GM12878 (cell line): Measurements from ENCODE around the gene ACP3. TPM values are rescaled to one million over a fixed set of nuclear protein-coding genes. Genes with fewer than 3 reads are reported as not detected.

Experiments used
- ATAC-seq: fragments of 200-7000 bp; cut with Tn5 transposase; 3 replicates; pipeline ENCODE4 v1.9.1; 2020; ENCODE audit warnings: mild to moderate bottlenecking, moderate library complexity
- BruUV-seq: library from RNA; stranded (reverse); fragments of 400-500 nt; replicated peaks from 2 replicates; lab custom pipeline; 2021; lab: Mats Ljungman, UMichigan
- CTCF ChIA-PET: fragments of 300-600 bp; sonication (Branson Sonifier 250); formaldehyde crosslinking; extraction: SDS; loops from one replicate; lab custom pipeline; 2021; ENCODE audit warnings: inconsistent platforms; lab: Yijun Ruan, JAX
- POLR2A ChIA-PET: fragments of 350-600 bp; formaldehyde crosslinking; extraction: SDS; loops from one replicate; lab custom pipeline; 2021; ENCODE audit warnings: inconsistent platforms; lab: Charles Lee
- RAD21 ChIA-PET: fragments of 300-600 bp; sonication (Branson Sonifier 250); formaldehyde crosslinking; loops from one replicate; lab custom pipeline; 2023; ENCODE audit warnings: antibody characterized with exemption; ENCODE audit not compliant: unreplicated experiment; lab: Charles Lee
- SMC1A ChIA-PET: fragments of 300-600 bp; sonication (Branson Sonifier 250); formaldehyde crosslinking; loops from one replicate; lab custom pipeline; 2023; ENCODE audit not compliant: unreplicated experiment, uncharacterized antibody; lab: Charles Lee
- DNase-seq: peaks from one replicate; pipeline ENCODE4 v3.0.0-alpha.2; 2011; ENCODE audit warnings: low read depth, low spot score
- FAIRE-seq: peaks from 3 replicates; lab custom pipeline; 2011; peaks lifted over from hg19 to GRCh38; lab: Jason Lieb, UNC
- H2AFZ ChIP-seq: 2 replicates; pipeline ENCODE4 v1.6.0; 2011; ENCODE audit warnings: low read depth, low read length, control low read depth; ENCODE audit not compliant: control insufficient read depth
- H3K27ac ChIP-seq: 2 replicates; pipeline ENCODE4 v1.5.1; 2011; ENCODE audit warnings: control low read depth; ENCODE audit not compliant: control insufficient read depth, insufficient read depth
- H3K27me3 ChIP-seq, 2 experiments: replicated peaks in 1 of 2; 2 replicates each; pipeline versions ENCODE4 v1.6.0 to v1.6.1; 2011; ENCODE audit warnings: low read length in 1 of 2; ENCODE audit not compliant: control insufficient read depth in 2 of 2, insufficient read depth in 2 of 2
- H3K36me3 ChIP-seq, 2 experiments: 2 replicates each; pipeline ENCODE4 v1.5.1; 2011; ENCODE audit warnings: low read length in 1 of 2; ENCODE audit not compliant: control insufficient read depth in 2 of 2, insufficient read depth in 2 of 2
- H3K4me1 ChIP-seq: 2 replicates; pipeline ENCODE4 v1.6.1; 2011; ENCODE audit warnings: mild to moderate bottlenecking, low read length, moderate library complexity, mixed read lengths; ENCODE audit not compliant: control insufficient read depth, insufficient read depth
- H3K4me2 ChIP-seq: 2 replicates; pipeline ENCODE4 v1.6.0; 2011; ENCODE audit warnings: control low read depth; ENCODE audit not compliant: control insufficient read depth, insufficient read depth
- H3K4me3 ChIP-seq: fragments of 200-600 bp; sonication (generic); 2 replicates; pipeline ENCODE4 v1.5.1; 2016
- H3K79me2 ChIP-seq: 2 replicates; pipeline ENCODE4 v1.6.0; 2011; ENCODE audit warnings: low read length; ENCODE audit not compliant: control insufficient read depth, insufficient read depth
- H3K9ac ChIP-seq: 2 replicates; pipeline ENCODE4 v1.8.0; 2011; ENCODE audit warnings: low read length, control low read depth, mixed read lengths; ENCODE audit not compliant: control insufficient read depth, insufficient read depth
- H3K9me3 ChIP-seq: replicated peaks from 3 replicates; pipeline ENCODE4 v1.5.1; 2011; ENCODE audit warnings: mild to moderate bottlenecking, low read length; ENCODE audit not compliant: control insufficient read depth, insufficient read depth
- H4K20me1 ChIP-seq: 2 replicates; pipeline ENCODE4 v1.6.0; 2011; ENCODE audit not compliant: control insufficient read depth, insufficient read depth
- BCL11A ChIP-seq: IDR thresholded peaks from 2 replicates; pipeline ENCODE4 v1.6.1; 2011; ENCODE audit warnings: low read depth, low read length
- HDGF ChIP-seq: fragments of 450-650 bp; IDR thresholded peaks from 2 replicates; pipeline ENCODE4 v1.6.1; 2016; ENCODE audit warnings: antibody characterized with exemption
- LARP7 ChIP-seq: fragments of 450-650 bp; IDR thresholded peaks from 2 replicates; pipeline ENCODE4 v1.6.1; 2017; ENCODE audit warnings: mild to moderate bottlenecking
- MEF2A ChIP-seq: IDR thresholded peaks from 2 replicates; pipeline ENCODE4 v1.6.1; 2011; ENCODE audit warnings: low read depth, mild to moderate bottlenecking, low read length, moderate library complexity; ENCODE audit not compliant: insufficient read depth
- MXI1 ChIP-seq: fragments of 150-350 bp; IDR thresholded peaks from 2 replicates; pipeline ENCODE4 v1.6.1; 2011; ENCODE audit warnings: low read depth, mild to moderate bottlenecking, inconsistent platforms, low read length, improper control_type of control experiment
- MYC ChIP-seq: IDR thresholded peaks from 2 replicates; pipeline ENCODE4 v1.6.1; 2011; ENCODE audit warnings: mild to moderate bottlenecking, low read length, moderate library complexity, inconsistent platforms; ENCODE audit not compliant: insufficient read depth, insufficient replicate concordance, insufficient read length, severe bottlenecking
- ZZZ3 ChIP-seq: IDR thresholded peaks from 2 replicates; pipeline ENCODE4 v1.6.1; 2011; ENCODE audit warnings: low read depth; ENCODE audit not compliant: control insufficient read depth, insufficient read length
- WGBS: methylation state at CpG from one replicate; pipeline ENCODE4 v1.1.6; 2016; ENCODE audit warnings: low lambda C conversion rate; ENCODE audit not compliant: insufficient replicate concordance, insufficient coverage; ENCODE audit errors: missing lambda C conversion rate; 5-methylcytosine and 5-hydroxymethylcytosine counted together
- in situ Hi-C: fragments of 300-500 bp; cut with MboI; formaldehyde crosslinking; loops from 9 replicates; pipeline ENCODE4 v1.14.3; 2018; ENCODE audit warnings: mixed read lengths
- intact Hi-C: fragments of 100-400 bp; cut with micrococcal nuclease; formaldehyde crosslinking; loops from one replicate; pipeline ENCODE4 v1.14.2; 2022; ENCODE audit not compliant: unreplicated experiment
- polyA plus RNA-seq, 11 experiments: library from polyadenylated mRNA; depleted of rRNA in 4 of 11; unstranded in 6 of 11; stranded (reverse) in 5 of 11; fragments of >200 nt; fragmentation: Nextera tagmentation in 4 of 11; fragmentation: Illumina TruSeq in 1 of 11; extraction: Ambion mirVana in 4 of 11; extraction: Trizol in 1 of 11; gene quantifications; 1 replicate in 1 of 11; 2 replicates in 10 of 11; pipeline versions ENCODE4 v1.2.1 to v1.2.3, GENCODE V29; 2011 to 2016; ENCODE audit warnings: inconsistent platforms in 2 of 11, missing spikeins in 2 of 11, low read depth in 1 of 11
- total RNA-seq, 4 experiments: library from RNA; depleted of rRNA in 3 of 4; stranded (reverse); fragments of >200 nt in 3 of 4; fragmentation: Illumina TruSeq in 1 of 4; extraction: Trizol in 1 of 4; gene quantifications; 2 replicates each; pipeline versions ENCODE4 v1.2.1 to v1.2.3, GENCODE V29; 2013 to 2021
- TF ChIP-seq, protein P1 (sequence below): fragments of 450-650 bp; formaldehyde crosslinking; IDR thresholded peaks from 2 replicates; pipeline ENCODE4 v1.4.0; 2022; ENCODE audit warnings: mild to moderate bottlenecking, moderate library complexity
- TF ChIP-seq, protein P2 (sequence below): IDR thresholded peaks from 2 replicates; pipeline ENCODE4 v1.6.1; 2012; ENCODE audit warnings: low read depth, low read length, improper control_type of control experiment

The ACP3 gene
- total and polyA plus RNA-seq, 10 of the 15 experiments (the other 5 are each of a cell fraction or from before 2014, with no cell fraction given) = 0.05 to 0.41 TPM; not detected in 8

DNA sequence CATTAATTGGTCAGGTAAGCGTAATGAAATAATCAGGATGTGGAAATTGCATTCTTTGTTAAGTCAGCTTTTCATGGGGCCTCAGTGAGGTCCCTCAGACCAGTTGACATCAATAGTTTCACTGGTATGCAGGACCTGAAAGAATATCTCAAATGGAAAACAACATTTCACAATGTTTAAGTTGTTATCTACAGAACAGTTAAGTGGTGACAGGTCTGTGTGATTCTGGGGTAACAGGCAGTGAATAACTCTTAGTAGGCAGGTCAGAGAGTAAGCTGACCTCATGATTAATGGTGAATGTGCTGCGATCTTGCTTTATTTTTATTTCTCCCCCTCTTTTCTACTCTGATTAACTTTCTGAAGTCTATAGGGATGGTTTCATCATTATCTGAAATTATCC, 28.9 kb upstream of the ACP3 start:
- intact Hi-C loops = no loop called here
- Histone ChIP-seq H2AFZ (no peak overlapping the region), H3K4me1 (no peaks in the 10 kb centered on the region), H3K9ac (no peak overlapping the region), H3K27ac (no peak overlapping the region), H3K27me3 (no peaks in the 10 kb centered on the region; a peak in 1 of 4 replicates), H3K9me3 (no peaks in the 10 kb centered on the region; the same call in 2 of the 3 replicates), H3K36me3 (no peaks in the 10 kb centered on the region), H3K79me2 (no peaks in the 10 kb centered on the region), H4K20me1 (no peaks in the 10 kb centered on the region), H3K4me3 (no peak overlapping the region), H3K4me2 (no peak overlapping the region)
- WGBS = 0% methylated on average over 2 of the region's 2 CpGs
- TF ChIP-seq MEF2A = no peak
- no peak for TF ChIP-seq LARP7
- no peak for TF ChIP-seq ZZZ3
- TF ChIP-seq, protein P1, sequence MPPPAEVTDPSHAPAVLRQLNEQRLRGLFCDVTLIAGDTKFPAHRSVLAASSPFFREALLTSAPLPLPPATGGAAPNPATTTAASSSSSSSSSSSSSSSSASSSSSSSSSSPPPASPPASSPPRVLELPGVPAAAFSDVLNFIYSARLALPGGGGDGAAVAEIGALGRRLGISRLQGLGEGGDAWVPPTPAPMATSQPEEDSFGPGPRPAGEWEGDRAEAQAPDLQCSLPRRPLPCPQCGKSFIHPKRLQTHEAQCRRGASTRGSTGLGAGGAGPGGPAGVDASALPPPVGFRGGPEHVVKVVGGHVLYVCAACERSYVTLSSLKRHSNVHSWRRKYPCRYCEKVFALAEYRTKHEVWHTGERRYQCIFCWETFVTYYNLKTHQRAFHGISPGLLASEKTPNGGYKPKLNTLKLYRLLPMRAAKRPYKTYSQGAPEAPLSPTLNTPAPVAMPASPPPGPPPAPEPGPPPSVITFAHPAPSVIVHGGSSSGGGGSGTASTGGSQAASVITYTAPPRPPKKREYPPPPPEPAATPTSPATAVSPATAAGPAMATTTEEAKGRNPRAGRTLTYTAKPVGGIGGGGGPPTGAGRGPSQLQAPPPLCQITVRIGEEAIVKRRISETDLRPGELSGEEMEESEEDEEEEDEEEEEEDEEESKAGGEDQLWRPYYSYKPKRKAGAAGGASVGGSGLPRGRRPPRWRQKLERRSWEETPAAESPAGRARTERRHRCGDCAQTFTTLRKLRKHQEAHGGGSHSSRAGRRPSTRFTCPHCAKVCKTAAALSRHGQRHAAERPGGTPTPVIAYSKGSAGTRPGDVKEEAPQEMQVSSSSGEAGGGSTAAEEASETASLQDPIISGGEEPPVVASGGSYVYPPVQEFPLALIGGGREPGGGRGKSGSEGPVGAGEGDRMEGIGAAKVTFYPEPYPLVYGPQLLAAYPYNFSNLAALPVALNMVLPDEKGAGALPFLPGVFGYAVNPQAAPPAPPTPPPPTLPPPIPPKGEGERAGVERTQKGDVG (CRISPR knock-in tag) = no peak
- no peak for TF ChIP-seq HDGF
- no peak for TF ChIP-seq MXI1
- TF ChIP-seq, protein P2, sequence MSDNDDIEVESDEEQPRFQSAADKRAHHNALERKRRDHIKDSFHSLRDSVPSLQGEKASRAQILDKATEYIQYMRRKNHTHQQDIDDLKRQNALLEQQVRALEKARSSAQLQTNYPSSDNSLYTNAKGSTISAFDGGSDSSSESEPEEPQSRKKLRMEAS = no peak
- no peak for TF ChIP-seq BCL11A
- no peak for TF ChIP-seq MYC
- DNase-seq = no peak
- no TSS peak for BruUV-seq
- POLR2A ChIA-PET = no interaction called here
- no peak for ATAC-seq
- RAD21 ChIA-PET = no interaction called here
- CTCF ChIA-PET = no interaction called here
- in situ Hi-C loops = no loop called here
- FAIRE-seq = no peak
- SMC1A ChIA-PET = no interaction called here
